ENCODE results near the gene SMNDC1. TPM values are rescaled to one million over a fixed set of nuclear protein-coding genes. Genes with fewer than 3 reads are reported as not detected.

SMNDC1 gene
- total RNA-seq, 1 donor from 2014 or later: 31.8 TPM

- intact Hi-C loops (cut with micrococcal nuclease): no loop called here
Observed at GRCh38 chr10:110330675-110331074, 26.0 kb upstream of the SMNDC1 start.

- intact Hi-C loops (cut with micrococcal nuclease): no loop called here
Observed at GRCh38 chr10:110327262-110327914, 22.7 kb upstream of the SMNDC1 start.

- intact Hi-C loops (cut with micrococcal nuclease): no loop called here
Observed at GRCh38 chr10:110326351-110327032, 21.8 kb upstream of the SMNDC1 start.

GRCh38 chr10:110324805-110325280 lies 20.1 kb upstream of the SMNDC1 start:
- intact Hi-C loops (cut with micrococcal nuclease): no loop called here

- intact Hi-C loops (cut with micrococcal nuclease): no loop called here
Observed at GRCh38 chr10:110324201-110324804, 19.6 kb upstream of the SMNDC1 start.

GRCh38 chr10:110323503-110323902 lies 18.8 kb upstream of the SMNDC1 start:
- intact Hi-C loops (cut with micrococcal nuclease): no loop called here

- intact Hi-C loops (cut with micrococcal nuclease): no loop called here
Observed at GRCh38 chr10:110321869-110322620, 17.3 kb upstream of the SMNDC1 start.

GRCh38 chr10:110317866-110318850 lies 13.4 kb upstream of the SMNDC1 start:
- intact Hi-C loops (cut with micrococcal nuclease): no loop called here

GRCh38 chr10:110313674-110314073 lies 9.0 kb upstream of the SMNDC1 start:
- intact Hi-C loops (cut with micrococcal nuclease): no loop called here

- intact Hi-C loops (cut with micrococcal nuclease): no loop called here
Observed at GRCh38 chr10:110312206-110312605, 7.5 kb upstream of the SMNDC1 start.

GRCh38 chr10:110311357-110311949 lies 6.7 kb upstream of the SMNDC1 start:
- intact Hi-C loops (cut with micrococcal nuclease): loop anchor here (1.0 to 2.0 kb wide), 4 partner anchors 103 to 289 kb away; no protein-coding TSS in a partner anchor

- intact Hi-C loops (cut with micrococcal nuclease): loop anchor here (1.0 to 2.0 kb wide), 4 partner anchors 104 to 290 kb away; no protein-coding TSS in a partner anchor
Observed at GRCh38 chr10:110310741-110311140, 6.0 kb upstream of the SMNDC1 start.

GRCh38 chr10:110307805-110308204 lies 3.1 kb upstream of the SMNDC1 start:
- intact Hi-C loops (cut with micrococcal nuclease): loop anchor here (2.0 to 10.0 kb wide), 2 partner anchors 365 to 557 kb away; no protein-coding TSS in a partner anchor

GRCh38 chr10:110306452-110306768 lies 1.7 kb upstream of the SMNDC1 start:
- intact Hi-C loops (cut with micrococcal nuclease): loop anchor here (1.0 to 10.0 kb wide), 7 partner anchors 48 to 558 kb away; partner anchors contain the start of gene SMC3

- intact Hi-C loops (cut with micrococcal nuclease): loop anchor here (1.0 to 10.0 kb wide), 13 partner anchors 48 to 613 kb away; partner anchors contain the start of genes BBIP1, DUSP5, SHOC2 and SMC3
Observed at GRCh38 chr10:110305767-110306451, 1.2 kb upstream of the SMNDC1 start.

- intact Hi-C loops (cut with micrococcal nuclease): loop anchor here (2.0 to 10.0 kb wide), 4 partner anchors 96 to 560 kb away; partner anchors contain the start of gene XPNPEP1
Observed at GRCh38 chr10:110304394-110304779, 333 bp downstream of the SMNDC1 start.

GRCh38 chr10:110303681-110304080 lies 1.0 kb downstream of the SMNDC1 start:
- intact Hi-C loops (cut with micrococcal nuclease): loop anchor here (2.0 to 10.0 kb wide), 4 partner anchors 95 to 561 kb away; partner anchors contain the start of gene XPNPEP1

GRCh38 chr10:110300486-110300986 lies 4.2 kb downstream of the SMNDC1 start:
- intact Hi-C loops (cut with micrococcal nuclease): loop anchor here (5.0 to 10.0 kb wide), 2 partner anchors 378 to 564 kb away; partner anchors contain the start of gene XPNPEP1

GRCh38 chr10:110296966-110297365 lies 7.8 kb downstream of the SMNDC1 start:
- intact Hi-C loops (cut with micrococcal nuclease): no loop called here
